HG02798 (cell line): Measurements from ENCODE around the gene ZNF717.
A peak's percentile ranks its signal among the peaks of the same experiment; 100 is the strongest.
"Not testable (repeated sequence)": the region's sequence is repeated elsewhere in the genome, so short reads cannot be mapped to it uniquely, and the experiment has no call there.

ENCODE experiments used
- ATAC-seq: cut with Tn5 transposase; IDR thresholded peaks from one replicate; pipeline ENCODE4 v1.9.1; 2021; ENCODE audit warnings: mild to moderate bottlenecking; ENCODE audit not compliant: unreplicated experiment, poor library complexity

The ZNF717 gene

DNA sequence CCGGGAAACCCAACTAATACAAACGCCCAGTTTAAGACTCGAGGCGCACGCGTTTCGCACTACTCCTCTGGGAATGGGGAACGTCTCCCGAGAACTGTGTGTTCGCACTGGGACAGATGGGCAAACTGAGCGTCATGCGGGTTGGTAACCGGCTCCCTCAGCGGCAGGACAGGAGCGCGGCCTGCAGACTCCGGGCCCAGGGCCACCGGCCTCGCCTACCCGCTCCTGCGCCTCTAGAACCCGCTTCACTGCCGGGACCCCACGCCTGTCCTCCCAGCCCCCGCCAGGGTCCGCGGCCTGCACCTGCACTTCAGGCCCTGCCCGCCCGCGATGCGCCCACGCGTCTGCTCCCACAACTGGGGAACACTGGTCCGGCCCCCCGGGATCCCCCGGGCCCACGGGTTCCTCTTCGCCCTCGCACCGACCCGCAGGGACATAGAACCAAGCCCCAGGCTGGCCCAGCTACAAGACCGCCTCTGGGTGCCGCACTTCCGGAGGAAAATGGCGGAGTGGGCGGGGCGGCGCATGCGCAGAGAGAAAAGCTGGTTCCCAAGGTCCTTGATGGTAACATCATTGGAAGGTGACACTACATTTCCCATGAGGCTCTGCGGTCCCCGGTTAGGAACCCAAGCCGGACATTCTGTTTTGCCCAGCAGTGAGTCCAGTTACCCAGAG is at the start of gene ZNF717:
ZNF717 (minus strand) TSS at position 469 of the 675 bp plus-strand sequence. CDS start 2,187 bp downstream, outside the sequence.
- ATAC-seq: peak; percentile 39

DNA sequence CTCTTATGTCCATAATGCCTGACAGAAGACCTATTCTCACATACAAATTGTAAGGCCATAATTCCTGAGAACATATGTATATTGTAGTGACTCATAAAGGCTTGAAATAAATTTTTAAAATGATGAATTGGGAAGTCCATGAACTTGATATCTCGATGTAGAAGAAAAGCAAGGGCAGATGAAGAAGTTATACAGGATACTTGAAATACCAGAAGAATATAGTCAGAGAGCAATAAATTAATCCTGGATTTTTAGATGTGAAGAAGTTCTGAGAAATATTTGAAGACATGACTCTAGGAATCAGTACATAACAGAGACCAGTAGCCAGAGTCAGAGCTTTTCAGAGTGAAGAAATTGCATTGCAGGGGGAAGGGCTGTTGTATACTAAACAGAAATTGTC is 45.7 kb upstream of the ZNF717 start:
- not testable (repeated sequence) for ATAC-seq

DNA sequence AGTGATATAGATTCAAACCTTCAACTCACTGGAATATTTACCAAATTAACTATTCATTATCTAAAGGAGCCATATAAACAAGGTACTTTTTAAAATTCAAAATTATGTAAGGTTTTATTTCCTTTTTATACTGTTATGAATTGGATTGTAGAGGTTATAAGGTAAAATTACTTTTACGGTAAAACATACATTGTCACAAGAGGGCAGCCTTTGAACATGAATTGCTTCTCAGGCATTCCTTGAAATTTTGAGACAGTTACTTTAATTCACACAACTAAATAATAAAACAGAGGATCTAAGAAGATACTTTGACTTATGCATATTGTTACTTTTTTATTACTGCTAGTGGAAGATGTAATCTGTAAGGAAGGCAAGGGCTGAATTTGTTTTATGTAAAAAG is 32.7 kb upstream of the ZNF717 start:
- ATAC-seq: not testable (repeated sequence)

DNA sequence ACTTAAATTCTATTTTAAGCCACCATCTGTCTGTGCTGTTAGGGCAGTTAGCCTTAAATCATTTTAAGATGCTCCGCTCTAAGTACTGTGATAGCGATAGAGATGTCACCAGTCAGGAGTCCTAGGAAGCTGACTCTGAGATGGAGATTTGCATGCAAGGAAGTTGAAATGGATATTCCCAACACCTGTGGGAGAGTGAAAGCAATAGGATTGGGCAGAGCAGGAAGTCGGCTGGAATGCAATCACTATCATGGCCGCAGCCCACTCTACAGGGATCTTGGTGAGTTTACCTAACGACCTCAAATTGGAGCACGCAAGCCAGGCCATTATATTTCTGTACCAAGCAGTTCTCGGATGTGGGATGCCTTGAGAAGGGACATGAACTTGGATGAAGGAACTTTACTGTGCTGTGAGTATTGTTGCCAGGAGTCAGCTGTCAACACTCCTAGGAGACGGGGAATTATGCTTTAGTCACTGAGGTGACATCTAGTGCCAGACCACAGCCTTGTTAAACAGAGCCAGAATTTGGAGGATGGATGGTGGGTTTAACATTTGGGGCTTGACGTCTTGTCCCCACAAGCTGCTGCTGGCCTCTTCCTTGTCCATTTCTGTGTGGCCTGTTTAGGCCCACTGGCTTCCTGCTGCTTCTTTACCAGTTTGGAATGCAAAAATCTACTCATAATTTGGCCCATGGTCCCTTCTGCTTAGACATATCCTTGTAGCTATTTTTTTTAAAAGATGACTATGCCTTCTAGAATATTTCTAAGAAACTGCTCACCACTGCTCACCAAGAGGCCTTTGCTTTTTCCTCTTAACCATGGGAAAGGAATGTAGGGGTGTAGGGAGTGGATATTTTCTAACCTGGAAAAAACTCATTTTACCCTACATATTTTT is 31.2 kb upstream of the ZNF717 start:
- ATAC-seq: not testable (repeated sequence)

DNA sequence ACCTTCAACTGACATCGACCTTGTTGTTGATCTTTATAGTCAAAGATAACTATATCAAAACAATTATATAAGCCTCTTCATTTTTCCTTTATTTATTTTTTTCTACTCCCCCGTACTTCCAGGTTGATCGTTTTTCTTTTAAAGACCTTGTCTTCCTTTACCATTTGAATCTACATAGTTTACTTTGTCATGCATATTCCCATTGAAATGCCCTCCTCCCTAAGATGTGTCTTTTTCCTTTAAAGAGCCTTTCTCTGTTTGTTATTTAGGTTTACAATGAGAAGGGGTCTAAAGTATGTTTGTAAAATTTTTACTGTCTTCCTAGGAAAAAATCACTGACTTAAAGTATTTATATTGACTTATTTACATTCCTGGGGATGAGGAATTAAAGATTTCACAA is 29.4 kb upstream of the ZNF717 start:
- no peak for ATAC-seq

DNA sequence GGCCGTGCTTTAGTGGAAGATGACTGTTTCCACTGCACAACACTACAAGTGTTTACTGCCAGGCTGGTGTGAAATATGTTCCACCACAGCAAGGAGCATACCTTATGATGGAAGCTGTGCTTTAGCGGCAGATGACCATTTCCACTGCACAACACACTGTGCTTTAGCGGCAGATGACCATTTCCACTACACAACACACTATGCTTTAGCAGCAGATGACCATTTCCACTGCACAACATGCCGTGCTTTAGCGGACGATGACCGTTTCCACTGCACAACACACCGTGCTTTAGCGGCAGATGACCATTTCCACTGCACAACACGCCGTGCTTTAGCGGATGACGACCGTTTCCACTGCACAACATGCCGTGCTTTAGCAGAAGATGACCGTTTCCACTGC is 2.8 kb downstream of the ZNF717 start:
- no peak for ATAC-seq

DNA sequence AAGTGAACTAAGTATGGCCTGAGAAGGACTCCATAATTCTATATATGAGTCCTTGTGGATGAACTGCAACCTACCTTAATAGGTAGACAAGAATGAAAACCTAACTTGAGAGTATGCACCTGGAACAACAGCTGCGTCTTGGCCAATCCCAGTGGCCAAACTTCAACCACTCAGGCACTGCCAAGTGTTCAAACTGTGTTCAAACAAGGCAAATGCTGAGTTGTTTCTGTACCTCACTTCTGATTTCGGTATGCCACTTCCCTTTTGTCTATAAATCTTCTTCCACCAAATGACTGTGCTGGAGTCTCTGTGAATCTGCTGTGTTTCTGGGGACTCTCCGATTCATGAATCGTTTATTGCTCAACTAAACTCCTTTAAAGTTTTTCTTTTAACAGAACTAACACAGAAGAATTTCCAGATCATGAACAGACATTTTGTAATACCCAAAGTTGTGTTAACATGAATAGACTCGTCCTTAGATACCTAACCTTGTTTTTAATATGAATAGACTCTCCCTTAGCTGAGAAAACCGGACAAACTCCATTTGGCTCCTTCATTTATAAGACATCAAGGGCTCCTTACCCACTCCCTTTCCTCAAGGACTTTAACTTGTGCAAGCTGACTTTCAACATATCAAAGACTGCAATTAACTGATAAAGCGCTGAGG is 4.1 kb downstream of the ZNF717 start:
- no peak for ATAC-seq

DNA sequence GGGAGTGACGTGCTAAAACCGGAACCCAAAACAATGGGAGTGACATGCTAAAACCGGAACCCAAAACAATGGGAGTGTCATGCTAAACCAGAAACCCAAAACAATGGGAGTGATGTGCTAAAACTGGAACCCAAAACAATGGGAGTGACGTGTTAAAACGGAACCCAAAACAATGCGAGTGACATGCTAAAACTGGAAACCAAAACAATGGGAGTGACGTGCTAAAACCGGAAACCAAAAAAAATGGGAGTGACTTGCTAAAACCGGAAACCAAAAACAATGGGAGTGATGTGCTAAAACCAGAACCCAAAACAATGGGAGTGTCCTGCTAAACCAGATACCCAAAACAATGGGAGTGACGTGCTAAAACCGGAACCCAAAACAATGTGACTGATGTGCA is 7.6 kb downstream of the ZNF717 start:
- ATAC-seq: not testable (repeated sequence)

DNA sequence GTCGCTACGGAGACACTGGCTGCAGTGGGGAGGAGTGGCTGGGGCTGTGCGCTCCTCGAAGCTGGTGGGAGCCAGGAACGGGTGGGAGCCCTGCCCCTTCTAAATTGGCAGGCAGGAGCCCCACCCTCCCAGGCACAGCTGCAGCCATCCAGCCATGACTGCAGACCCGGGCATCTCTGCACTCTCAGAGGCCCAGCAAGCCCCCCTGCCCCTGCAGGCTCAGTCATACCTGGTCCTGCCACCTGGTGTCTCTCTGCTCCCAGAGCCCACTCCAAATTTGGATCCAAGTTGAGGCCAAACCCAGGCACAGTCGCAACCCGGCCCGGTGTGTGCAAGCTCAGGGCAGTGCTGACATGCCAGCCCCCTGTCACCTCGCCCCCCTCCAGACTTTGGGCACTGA is 13.7 kb downstream of the ZNF717 start:
- not testable (repeated sequence) for ATAC-seq

DNA sequence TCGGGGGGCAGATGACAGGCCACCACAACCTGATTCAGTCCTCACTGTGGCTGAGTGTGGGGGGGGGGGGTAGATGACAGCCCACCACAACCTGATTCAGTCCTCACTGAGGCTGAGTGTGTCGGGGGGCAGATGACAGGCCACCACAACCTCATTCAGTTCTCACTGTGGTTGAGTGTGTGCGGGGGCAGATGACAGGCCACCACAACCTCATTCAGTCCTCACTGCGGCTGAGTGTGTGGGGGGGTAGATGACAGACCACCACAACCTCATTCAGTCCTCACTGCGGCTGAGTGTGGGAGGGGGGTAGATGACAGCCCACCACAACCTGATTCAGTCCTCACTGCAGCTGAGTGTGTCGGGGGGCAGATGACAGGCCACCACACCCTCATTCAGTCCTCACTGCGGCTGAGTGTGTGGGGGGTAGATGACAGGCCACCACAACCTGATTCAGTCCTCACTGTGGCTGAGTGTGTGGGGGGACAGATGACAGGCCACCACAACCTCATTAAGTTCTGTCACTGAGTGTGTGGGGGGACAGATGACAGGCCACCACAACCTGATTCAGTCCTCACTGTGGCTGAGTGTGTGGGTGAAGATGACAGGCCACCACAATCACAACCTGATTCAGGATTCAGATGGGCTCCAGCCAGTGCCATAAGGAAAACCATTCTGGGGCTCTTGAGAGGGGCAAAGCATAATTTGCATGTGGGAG is 16.9 kb downstream of the ZNF717 start:
- ATAC-seq: no peak

DNA sequence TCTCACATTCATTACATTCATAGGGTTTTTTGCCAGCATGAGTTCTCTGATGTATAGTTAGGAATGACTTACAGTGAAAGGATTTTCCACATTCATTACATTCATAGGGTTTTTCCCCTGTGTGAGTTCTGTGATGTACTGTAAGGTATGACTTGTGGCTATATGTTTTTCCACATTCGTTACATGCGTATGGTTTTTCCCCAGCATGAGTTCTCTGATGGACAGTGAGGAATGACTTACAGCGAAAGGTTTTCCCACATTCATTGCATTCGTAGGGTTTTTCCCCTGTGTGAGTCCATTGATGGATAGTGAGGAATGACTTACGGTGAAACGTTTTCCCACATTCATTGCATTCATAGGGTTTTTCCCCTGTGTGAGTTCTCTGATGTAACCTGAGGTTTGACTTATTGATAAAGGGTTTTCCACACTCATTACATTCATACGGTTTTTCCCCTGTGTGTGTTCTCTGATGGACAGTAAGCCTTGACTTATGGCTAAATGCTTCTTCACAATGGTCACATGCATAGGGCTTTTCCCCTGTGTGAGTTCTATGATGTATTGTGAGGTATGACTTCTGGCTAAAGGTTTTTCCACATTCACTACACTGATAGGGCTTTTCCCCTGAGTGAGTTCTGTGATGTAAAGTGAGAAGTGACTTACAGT is 47.4 kb downstream of the ZNF717 start:
- ATAC-seq: no peak

DNA sequence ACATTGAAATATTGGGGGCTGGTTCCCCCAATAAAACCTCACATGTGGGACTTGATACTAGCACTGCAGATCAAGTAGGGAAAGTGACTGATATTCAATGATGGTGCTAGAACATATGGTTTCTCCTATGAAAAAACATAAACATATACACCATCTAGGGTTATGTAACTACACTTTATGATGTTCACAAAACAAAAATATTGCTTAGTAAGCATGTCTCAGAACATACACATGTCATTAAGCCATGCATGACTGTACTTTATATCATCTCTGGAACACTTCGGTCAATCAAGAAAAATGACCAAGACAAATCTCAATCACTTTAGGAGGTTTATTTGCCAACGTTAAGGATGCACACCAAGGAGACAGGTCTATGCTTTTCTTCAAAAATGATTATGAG is 57.4 kb downstream of the ZNF717 start:
- ATAC-seq: no peak

DNA sequence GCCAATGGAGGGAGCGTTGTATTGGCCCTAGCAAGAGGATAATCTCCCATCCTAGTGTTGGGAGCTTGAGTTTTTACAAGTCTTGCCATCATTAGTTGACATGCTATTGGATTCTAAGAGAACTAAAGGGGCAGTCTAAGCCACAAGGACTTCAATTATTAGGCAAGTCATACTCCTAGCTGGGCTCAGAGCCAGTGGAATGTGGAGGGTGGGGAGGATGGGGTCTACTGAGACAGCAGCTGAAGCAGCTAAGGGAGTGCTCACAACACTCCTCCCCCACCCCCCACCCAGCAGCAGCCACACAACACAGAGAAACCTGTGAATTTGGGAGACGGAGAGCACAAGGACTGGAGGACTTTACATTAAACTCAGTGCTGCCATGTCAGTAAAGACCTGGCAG is 93.3 kb downstream of the ZNF717 start:
- ATAC-seq: no peak

DNA sequence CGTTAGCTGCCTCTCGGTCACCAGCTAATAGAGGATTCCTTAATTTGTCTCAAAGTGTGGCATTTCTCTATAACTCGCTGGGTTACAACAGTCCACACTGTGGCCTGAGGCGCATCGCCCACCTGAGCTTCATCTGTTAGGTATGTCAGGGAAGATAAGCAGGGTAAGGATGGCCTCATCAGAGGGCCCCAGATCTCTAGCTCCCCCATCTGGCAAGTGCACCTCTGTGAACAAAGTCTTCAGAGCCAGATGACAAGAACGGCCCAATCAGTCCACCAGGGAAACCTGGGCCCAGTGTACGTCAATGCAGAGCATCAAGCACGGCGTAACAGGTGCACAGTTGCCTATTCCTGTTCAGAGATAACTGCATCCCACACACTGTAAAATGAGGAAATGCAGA is 98.0 kb downstream of the ZNF717 start:
- ATAC-seq: no peak
